ENCODE data around the gene MAX. TPM values are rescaled to one million over a fixed set of nuclear protein-coding genes. Genes with fewer than 3 reads are reported as not detected.

Gene MAX
- total and polyA plus RNA-seq, 2 of the 8 experiments (the other 6 are each of a cell fraction or from before 2014, with no cell fraction given): 36.9 to 65.1 TPM

GRCh38 chr14:65149116-65149515 lies 46.8 kb upstream of the MAX start (continued):
- TF ChIP-seq PHF8 (conservative IDR thresholded peaks at IDR 0.05; ENCODE audit: low read depth, low read length) (no peak), RBBP5 (IDR thresholded peaks at IDR 0.05; ENCODE audit: borderline replicate concordance, low read depth, low read length) (no peak), SP1 (IDR thresholded peaks at IDR 0.05; ENCODE audit: low read depth, low read length) (no peak), SIRT6 (IDR thresholded peaks at IDR 0.05; ENCODE audit: low read length) (no peak), SIX5 (IDR thresholded peaks at IDR 0.05; ENCODE audit: low read depth, low read length) (no peak)
